CD8-positive, alpha-beta memory T cell (primary cell): Measurements from ENCODE around the gene STK33. TPM values are rescaled to one million over a fixed set of nuclear protein-coding genes. Genes with fewer than 3 reads are reported as not detected.
A peak's percentile ranks its signal among the peaks of the same experiment; 100 is the strongest.

Experiments used
- CTCF ChIA-PET: fragments of 350-600 bp; sonication (Branson Sonifier 250); formaldehyde crosslinking; loops from one replicate; lab custom pipeline; 2021; ENCODE audit warnings: antibody characterized with exemption; lab: Charles Lee
- POLR2A ChIA-PET: fragments of 350-600 bp; sonication (Branson Sonifier 250); formaldehyde crosslinking; loops from one replicate; lab custom pipeline; 2021; ENCODE audit warnings: antibody characterized with exemption; lab: Charles Lee
- DNase-seq, 5 donors: peaks; one replicate each; pipeline versions ENCODE4 v3.0.0 to v3.0.0-alpha.2; 2020 to 2022; ENCODE audit warnings: mixed read lengths in 1 of 5
- H3K27ac ChIP-seq: one replicate; pipeline ENCODE4 v1.7.0; 2013; ENCODE audit warnings: low read depth, mild to moderate bottlenecking, low read length, moderate library complexity
- H3K27me3 ChIP-seq: 2 replicates; pipeline ENCODE4 v1.7.0; 2013; ENCODE audit warnings: low read length, mild to moderate bottlenecking; ENCODE audit not compliant: insufficient read depth, poor library complexity, severe bottlenecking
- H3K36me3 ChIP-seq: 2 replicates; pipeline ENCODE4 v1.7.0; 2013; ENCODE audit warnings: mild to moderate bottlenecking, low read length, moderate library complexity; ENCODE audit not compliant: insufficient read depth
- H3K4me1 ChIP-seq: 2 replicates; pipeline ENCODE4 v1.7.0; 2013; ENCODE audit warnings: mild to moderate bottlenecking, low read length, moderate library complexity; ENCODE audit not compliant: insufficient read depth
- H3K4me3 ChIP-seq: 2 replicates; pipeline ENCODE4 v1.7.0; 2013; ENCODE audit warnings: mild to moderate bottlenecking, low read length
- H3K9me3 ChIP-seq: 2 replicates; pipeline ENCODE4 v1.7.0; 2013; ENCODE audit warnings: mild to moderate bottlenecking, low read length
- H3K27ac Mint-ChIP-seq, 8 donors: one replicate each; pipeline ENCODE4 v1.8.0; 2020 to 2021; ENCODE audit warnings: mixed read lengths in 8 of 8, mild to moderate bottlenecking in 6 of 8, inconsistent platforms in 3 of 8, moderate library complexity in 3 of 8
- H3K27me3 Mint-ChIP-seq, 2 donors: one replicate each; pipeline ENCODE4 v1.8.0; 2020 to 2021; ENCODE audit warnings: mixed read lengths in 2 of 2, mild to moderate bottlenecking in 1 of 2, moderate library complexity in 1 of 2
- H3K36me3 Mint-ChIP-seq, 3 donors: one replicate each; pipeline ENCODE4 v1.8.0; 2020 to 2021; ENCODE audit warnings: mixed read lengths in 3 of 3, inconsistent platforms in 1 of 3, mild to moderate bottlenecking in 1 of 3
- H3K4me1 Mint-ChIP-seq, 3 donors: one replicate each; pipeline ENCODE4 v1.8.0; 2020 to 2021; ENCODE audit warnings: mixed read lengths in 3 of 3, inconsistent platforms in 1 of 3, mild to moderate bottlenecking in 1 of 3
- H3K4me3 Mint-ChIP-seq, 7 donors: one replicate each; pipeline ENCODE4 v1.8.0; 2020 to 2021; ENCODE audit warnings: mixed read lengths in 7 of 7, mild to moderate bottlenecking in 6 of 7, moderate library complexity in 4 of 7, inconsistent platforms in 2 of 7
- H3K9me3 Mint-ChIP-seq, 5 donors: one replicate each; pipeline ENCODE4 v1.8.0; 2020 to 2022; ENCODE audit warnings: mixed read lengths in 5 of 5, mild to moderate bottlenecking in 3 of 5, moderate library complexity in 2 of 5, inconsistent platforms in 1 of 5
- polyA plus RNA-seq: library from polyadenylated mRNA; unstranded; fragments of 300-500 nt; fragmentation: Illumina TruSeq; gene quantifications from one replicate; pipeline ENCODE4 v1.2.3, GENCODE V29; 2021
- total RNA-seq, 2 experiments: library from RNA; stranded (reverse); gene quantifications; one replicate each; pipeline ENCODE4 v1.2.3, GENCODE V29; 2021

STK33 gene
- total and polyA plus RNA-seq, 3 experiments from 2014 or later, result 1.5 to 3.4 (median 2.5) TPM

GRCh38 chr11:8360086-8360828, 233.8 kb downstream of the STK33 start:
- Mint-ChIP-seq H3K4me3 (no peak overlapping the region), H3K27ac (no peak overlapping the region), H3K4me1 (peaks cover 0 to 3% (median 0%) of the 10 kb centered on the region in 3 donors), H3K9me3 (no peaks in the 10 kb centered on the region), H3K36me3 (no peaks in the 10 kb centered on the region), H3K27me3 (peaks cover 0 to 7% of the 10 kb centered on the region in 2 donors)
- H3K36me3 ChIP-seq, result no peaks in the 10 kb centered on the region
- no peak overlapping the region for H3K27ac ChIP-seq
- no peak overlapping the region for H3K4me3 ChIP-seq
- no peaks in the 10 kb centered on the region for H3K27me3 ChIP-seq
- POLR2A ChIA-PET, result no interaction called here
- no peaks in the 10 kb centered on the region for H3K4me1 ChIP-seq
- CTCF ChIA-PET, result no interaction called here
- H3K9me3 ChIP-seq, result no peaks in the 10 kb centered on the region
- no peak for DNase-seq

GRCh38 chr11:8359521-8359920, 234.5 kb downstream of the STK33 start:
- Mint-ChIP-seq H3K4me3 (no peak overlapping the region), H3K27ac (no peak overlapping the region), H3K4me1 (peaks cover 0 to 8% (median under 1%) of the 10 kb centered on the region in 3 donors), H3K36me3 (no peaks in the 10 kb centered on the region), H3K9me3 (no peaks in the 10 kb centered on the region), H3K27me3 (peaks cover under 1 to 11% of the 10 kb centered on the region in 2 donors)
- POLR2A ChIA-PET, result no interaction called here
- CTCF ChIA-PET, result no interaction called here
- no peak for DNase-seq
- Histone ChIP-seq H3K4me1 (no peaks in the 10 kb centered on the region), H3K4me3 (no peak overlapping the region), H3K27ac (no peak overlapping the region), H3K9me3 (no peaks in the 10 kb centered on the region), H3K36me3 (no peaks in the 10 kb centered on the region), H3K27me3 (no peaks in the 10 kb centered on the region)

GRCh38 chr11:8357891-8358566, 236.0 kb downstream of the STK33 start:
- no peak for DNase-seq
- Histone ChIP-seq H3K9me3 (no peaks in the 10 kb centered on the region), H3K27ac (no peak overlapping the region), H3K4me1 (no peaks in the 10 kb centered on the region), H3K36me3 (no peaks in the 10 kb centered on the region), H3K4me3 (no peak overlapping the region), H3K27me3 (no peaks in the 10 kb centered on the region)
- ChIA-PET CTCF (no interaction called here), POLR2A (no interaction called here)
- peaks cover 0 to 14% (median 2%) of the 10 kb centered on the region in 3 donors for H3K4me1 Mint-ChIP-seq
- peaks cover 3 to 24% of the 10 kb centered on the region in 2 donors for H3K27me3 Mint-ChIP-seq
- no peaks in the 10 kb centered on the region for H3K36me3 Mint-ChIP-seq
- H3K4me3 Mint-ChIP-seq, result no peak overlapping the region
- H3K27ac Mint-ChIP-seq, result peak overlapping the region in 1 of 8 donors; percentile 58
- H3K9me3 Mint-ChIP-seq, result no peaks in the 10 kb centered on the region

- Mint-ChIP-seq H3K36me3 (no peaks in the 10 kb centered on the region), H3K27ac (no peak overlapping the region), H3K4me1 (peaks cover 0 to 14% (median 2%) of the 10 kb centered on the region in 3 donors), H3K4me3 (no peak overlapping the region), H3K27me3 (peaks cover 3 to 24% of the 10 kb centered on the region in 2 donors), H3K9me3 (no peaks in the 10 kb centered on the region)
- no peaks in the 10 kb centered on the region for H3K9me3 ChIP-seq
- no peak for DNase-seq
- H3K4me1 ChIP-seq, result no peaks in the 10 kb centered on the region
- H3K4me3 ChIP-seq, result no peak overlapping the region
- H3K36me3 ChIP-seq, result no peaks in the 10 kb centered on the region
- ChIA-PET POLR2A (no interaction called here), CTCF (no interaction called here)
- H3K27ac ChIP-seq, result no peak overlapping the region
- no peaks in the 10 kb centered on the region for H3K27me3 ChIP-seq
Observed at GRCh38 chr11:8357505-8357888, 236.5 kb downstream of the STK33 start.

- no peak overlapping the region for H3K4me3 ChIP-seq
- Mint-ChIP-seq H3K9me3 (no peaks in the 10 kb centered on the region), H3K27ac (no peak overlapping the region), H3K4me1 (peaks cover 0 to 14% (median 2%) of the 10 kb centered on the region in 3 donors), H3K27me3 (peaks cover 3 to 24% of the 10 kb centered on the region in 2 donors), H3K36me3 (no peaks in the 10 kb centered on the region), H3K4me3 (no peak overlapping the region)
- no peaks in the 10 kb centered on the region for H3K36me3 ChIP-seq
- H3K4me1 ChIP-seq, result no peaks in the 10 kb centered on the region
- no peak for DNase-seq
- no peaks in the 10 kb centered on the region for H3K27me3 ChIP-seq
- CTCF ChIA-PET, result no interaction called here
- no peaks in the 10 kb centered on the region for H3K9me3 ChIP-seq
- POLR2A ChIA-PET, result no interaction called here
- no peak overlapping the region for H3K27ac ChIP-seq
Observed at GRCh38 chr11:8356721-8357504, 237.1 kb downstream of the STK33 start.

GRCh38 chr11:8356216-8356615, 237.8 kb downstream of the STK33 start:
- no peak overlapping the region for H3K27ac Mint-ChIP-seq
- ChIA-PET POLR2A (no interaction called here), CTCF (no interaction called here)
- peaks cover 0 to 14% (median 2%) of the 10 kb centered on the region in 3 donors for H3K4me1 Mint-ChIP-seq
- Histone ChIP-seq H3K4me3 (no peak overlapping the region), H3K4me1 (no peaks in the 10 kb centered on the region), H3K36me3 (no peaks in the 10 kb centered on the region), H3K27ac (no peak overlapping the region), H3K9me3 (no peaks in the 10 kb centered on the region), H3K27me3 (no peaks in the 10 kb centered on the region)
- no peak for DNase-seq
- no peaks in the 10 kb centered on the region for H3K36me3 Mint-ChIP-seq
- peaks cover 3 to 24% of the 10 kb centered on the region in 2 donors for H3K27me3 Mint-ChIP-seq
- H3K4me3 Mint-ChIP-seq, result no peak overlapping the region
- no peaks in the 10 kb centered on the region for H3K9me3 Mint-ChIP-seq

- no peaks in the 10 kb centered on the region for H3K36me3 Mint-ChIP-seq
- H3K27ac ChIP-seq, result no peak overlapping the region
- H3K9me3 Mint-ChIP-seq, result no peaks in the 10 kb centered on the region
- ChIA-PET POLR2A (no interaction called here), CTCF (no interaction called here)
- no peak for DNase-seq
- H3K4me3 ChIP-seq, result no peak overlapping the region
- H3K9me3 ChIP-seq, result no peaks in the 10 kb centered on the region
- H3K27me3 Mint-ChIP-seq, result peaks cover 3 to 30% of the 10 kb centered on the region in 2 donors
- H3K4me1 ChIP-seq, result no peaks in the 10 kb centered on the region
- H3K27ac Mint-ChIP-seq, result no peak overlapping the region
- H3K36me3 ChIP-seq, result no peaks in the 10 kb centered on the region
- H3K4me1 Mint-ChIP-seq, result peaks cover 0 to 14% (median 2%) of the 10 kb centered on the region in 3 donors
- H3K27me3 ChIP-seq, result no peaks in the 10 kb centered on the region
- H3K4me3 Mint-ChIP-seq, result peak overlapping the region in 1 of 7 donors; percentile 48
Observed at GRCh38 chr11:8355416-8355742, 238.6 kb downstream of the STK33 start.
